Transverse colon (tissue), 4 donors: ENCODE data around the gene SPATA6L. TPM values are rescaled to one million over a fixed set of nuclear protein-coding genes. Genes with fewer than 3 reads are reported as not detected.

Experiments used
- DNase-seq: peaks from one replicate; pipeline ENCODE4 v3.0.0-alpha.2; 2019
- H3K27ac ChIP-seq, 4 donors: fragments of 200-600 bp; sonication (generic); 2 replicates each; pipeline ENCODE4 v1.5.1; 2016 to 2018; ENCODE audit warnings: inconsistent platforms in 4 of 4
- H3K27me3 ChIP-seq: fragments of 200-600 bp; sonication (generic); 2 replicates; pipeline ENCODE4 v1.5.1; 2017; ENCODE audit warnings: inconsistent platforms
- H3K36me3 ChIP-seq, 4 donors: fragments of 200-600 bp; sonication (generic); 2 replicates each; pipeline ENCODE4 v1.5.1; 2017 to 2019; ENCODE audit warnings: inconsistent platforms in 4 of 4
- H3K4me1 ChIP-seq, 4 donors: fragments of 200-600 bp; sonication (generic); 2 replicates each; pipeline ENCODE4 v1.5.1; 2017 to 2020; ENCODE audit warnings: inconsistent platforms in 4 of 4
- H3K4me3 ChIP-seq, 4 donors: fragments of 200-600 bp; sonication (generic); 1 replicate in 1 of 4; 2 replicates in 3 of 4; pipeline versions ENCODE4 v1.5.1 to v1.6.1; 2017 to 2019; ENCODE audit warnings: inconsistent platforms in 4 of 4
- H3K9me3 ChIP-seq, 2 donors: fragments of 200-600 bp; sonication (generic); 2 replicates each; pipeline ENCODE4 v1.5.1; 2017 to 2019; ENCODE audit warnings: inconsistent platforms in 2 of 2
- EP300 ChIP-seq: sonication (generic); formaldehyde crosslinking; IDR thresholded peaks from one replicate; pipeline ENCODE4 v1.6.1; 2017; ENCODE audit warnings: antibody characterized with exemption, low read depth
- POLR2A ChIP-seq: fragments of 450-650 bp; IDR thresholded peaks from one replicate; pipeline ENCODE4 v1.6.1; 2016; ENCODE audit warnings: antibody characterized with exemption, mild to moderate bottlenecking, moderate library complexity
- POLR2AphosphoS5 ChIP-seq, 3 donors: sonication (generic); formaldehyde crosslinking; IDR thresholded peaks; one replicate each; pipeline ENCODE4 v1.6.1; 2016; ENCODE audit warnings: antibody characterized with exemption in 3 of 3
- WGBS, 2 donors: methylation state at CpG; one replicate each; pipeline ENCODE4 v1.1.5; 2018; ENCODE audit warnings: low coverage in 1 of 2; 5-methylcytosine and 5-hydroxymethylcytosine counted together
- in situ Hi-C, 4 donors: fragments of 200-750 bp; cut with MboI; loops; one replicate each; pipeline versions ENCODE4 v1.15.0 to v1.15.1; 2017; ENCODE audit warnings: low sequenced_read_pairs in 3 of 4, low pct_ligation_motif_present in 1 of 4, low pct_unique_long_range_greater_than_20kb in 1 of 4
- intact Hi-C: fragments of 100-400 bp; cut with DNase I; formaldehyde crosslinking; loops from one replicate; pipeline ENCODE4 v1.15.1; 2023; ENCODE audit warnings: low total_unique reads
- total RNA-seq, 4 donors: library from RNA; depleted of rRNA; stranded (reverse); fragments of >200 nt; gene quantifications; one replicate each; pipeline ENCODE4 v1.1.0, GENCODE V29; 2016
- TF ChIP-seq, protein P1 (sequence below), 5 experiments: fragments of 200-600 bp in 3 of 5; fragments of 450-650 bp in 2 of 5; sonication (generic) in 3 of 5; IDR thresholded peaks; 1 replicate in 2 of 5; 2 replicates in 3 of 5; pipeline ENCODE4 v1.5.1; 2016 to 2017; ENCODE audit warnings: antibody characterized with exemption in 5 of 5, inconsistent platforms in 3 of 5, mild to moderate bottlenecking in 2 of 5, moderate library complexity in 1 of 5

The SPATA6L gene
- total RNA-seq, 4 donors from 2014 or later, result 1.9 to 13.2 (median 5.5) TPM; not detected in 1

DNA sequence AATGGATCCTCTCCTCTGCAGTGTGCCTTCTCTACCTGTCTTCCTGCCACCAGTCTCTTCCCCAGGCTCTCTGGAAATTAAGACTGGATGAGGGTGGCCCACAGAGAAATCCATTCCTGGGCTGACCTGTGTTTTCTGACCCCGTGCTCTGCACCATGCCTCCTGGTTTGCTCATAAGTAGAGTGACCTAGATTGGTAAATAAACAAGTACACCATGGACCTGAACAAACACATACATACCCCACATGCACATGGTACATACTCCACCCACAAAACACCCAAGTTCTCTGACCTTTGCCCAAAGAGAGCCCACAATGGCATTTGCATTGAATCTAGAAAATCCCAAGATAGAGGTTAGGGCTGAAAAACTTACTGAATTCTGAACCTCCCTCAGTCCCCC lies 81.6 kb downstream of the SPATA6L start:
- DNase-seq, result no peak
- intact Hi-C loops, result loop anchor here (10.0 kb wide), 1 partner anchor 1740 kb away; the partner anchor contains the start of gene PUM3
- WGBS, 2 donors, result 93% methylated on average over 1 of the region's 1 CpG; no CpG with 5 or more reads in 1 of the 2 donors
- TF ChIP-seq, protein P1, sequence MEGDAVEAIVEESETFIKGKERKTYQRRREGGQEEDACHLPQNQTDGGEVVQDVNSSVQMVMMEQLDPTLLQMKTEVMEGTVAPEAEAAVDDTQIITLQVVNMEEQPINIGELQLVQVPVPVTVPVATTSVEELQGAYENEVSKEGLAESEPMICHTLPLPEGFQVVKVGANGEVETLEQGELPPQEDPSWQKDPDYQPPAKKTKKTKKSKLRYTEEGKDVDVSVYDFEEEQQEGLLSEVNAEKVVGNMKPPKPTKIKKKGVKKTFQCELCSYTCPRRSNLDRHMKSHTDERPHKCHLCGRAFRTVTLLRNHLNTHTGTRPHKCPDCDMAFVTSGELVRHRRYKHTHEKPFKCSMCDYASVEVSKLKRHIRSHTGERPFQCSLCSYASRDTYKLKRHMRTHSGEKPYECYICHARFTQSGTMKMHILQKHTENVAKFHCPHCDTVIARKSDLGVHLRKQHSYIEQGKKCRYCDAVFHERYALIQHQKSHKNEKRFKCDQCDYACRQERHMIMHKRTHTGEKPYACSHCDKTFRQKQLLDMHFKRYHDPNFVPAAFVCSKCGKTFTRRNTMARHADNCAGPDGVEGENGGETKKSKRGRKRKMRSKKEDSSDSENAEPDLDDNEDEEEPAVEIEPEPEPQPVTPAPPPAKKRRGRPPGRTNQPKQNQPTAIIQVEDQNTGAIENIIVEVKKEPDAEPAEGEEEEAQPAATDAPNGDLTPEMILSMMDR (IDR thresholded peaks at IDR 0.05), result no peak
- no peak for TF ChIP-seq POLR2AphosphoS5 (IDR thresholded peaks at IDR 0.05)
- no peak for TF ChIP-seq POLR2A
- TF ChIP-seq EP300, result no peak
- Histone ChIP-seq H3K27me3 (no peaks in the 10 kb centered on the region), H3K4me3 (no peak overlapping the region), H3K4me1 (peaks cover 0 to 5% (median 0%) of the 10 kb centered on the region in 4 donors), H3K9me3 (no peaks in the 10 kb centered on the region), H3K27ac (no peak overlapping the region), H3K36me3 (no peaks in the 10 kb centered on the region)
- in situ Hi-C loops, result no loop called here

DNA sequence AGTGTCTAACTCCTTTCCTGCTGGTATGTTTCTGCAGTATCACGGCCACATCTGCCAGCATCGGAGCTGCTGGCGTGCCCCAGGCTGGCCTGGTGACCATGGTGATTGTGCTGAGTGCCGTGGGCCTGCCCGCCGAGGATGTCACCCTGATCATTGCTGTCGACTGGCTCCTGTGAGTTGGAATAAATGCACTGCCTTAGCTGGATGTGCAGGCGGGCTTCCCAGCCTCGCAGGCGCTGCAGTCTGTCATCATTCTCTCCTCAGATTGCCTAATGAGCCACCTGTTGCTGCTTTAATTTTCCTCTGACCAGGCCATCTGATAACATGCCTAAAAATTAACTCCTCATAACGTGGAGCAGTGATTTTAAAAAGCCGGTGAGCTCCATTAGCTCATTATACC lies 83.3 kb downstream of the SPATA6L start:
- Histone ChIP-seq H3K9me3 (no peaks in the 10 kb centered on the region), H3K4me1 (peaks cover 0 to 2% (median 0%) of the 10 kb centered on the region in 4 donors), H3K36me3 (no peaks in the 10 kb centered on the region), H3K27ac (no peak overlapping the region), H3K27me3 (no peaks in the 10 kb centered on the region), H3K4me3 (no peak overlapping the region)
- in situ Hi-C loops, result no loop called here
- TF ChIP-seq POLR2A (no peak), POLR2AphosphoS5 (IDR thresholded peaks at IDR 0.05) (no peak), EP300 (no peak)
- TF ChIP-seq, protein P1 (IDR thresholded peaks at IDR 0.05), result no peak
- DNase-seq, result no peak
- intact Hi-C loops, result loop anchor here (10.0 kb wide), 1 partner anchor 1738 kb away; the partner anchor contains the start of gene PUM3
- WGBS, 2 donors, result 92 to 100% methylated on average over 2 to 12 of the region's 12 CpGs

DNA sequence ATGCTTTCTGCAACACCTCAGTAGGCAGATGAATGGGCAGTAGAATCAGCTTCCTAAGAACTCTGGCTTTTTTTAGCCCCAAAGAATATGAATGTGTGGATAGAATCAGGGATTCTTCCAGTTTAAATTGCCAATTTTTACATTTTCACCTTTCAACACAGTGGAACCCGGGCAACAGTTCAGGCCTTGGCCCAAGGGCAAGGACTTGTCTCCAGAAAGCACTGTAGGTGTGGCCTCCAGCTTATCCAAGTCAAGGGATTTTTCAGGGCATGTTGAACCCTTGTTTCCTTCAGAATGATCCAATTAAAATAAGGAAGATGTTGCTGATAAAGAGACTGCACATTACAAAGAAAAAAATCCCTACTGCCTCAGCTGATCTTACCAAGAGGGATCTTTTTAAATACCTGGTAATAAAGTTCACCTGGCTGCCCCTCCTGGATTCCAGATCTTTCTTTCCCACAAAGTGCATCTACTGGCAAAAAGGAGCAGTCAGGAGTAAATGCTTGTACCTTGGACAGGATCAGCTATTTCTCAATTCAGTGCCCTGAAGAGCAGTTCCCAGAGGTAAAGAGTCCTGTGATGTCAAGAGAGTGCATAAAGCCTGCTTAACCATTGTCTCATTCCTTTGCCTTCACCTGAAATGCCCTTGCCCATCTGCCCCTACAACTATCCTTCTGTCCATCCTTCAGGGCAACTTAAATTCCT lies 84.3 kb downstream of the SPATA6L start:
- peaks cover 0 to 3% (median 0%) of the 10 kb centered on the region in 4 donors for H3K36me3 ChIP-seq
- no peak overlapping the region for H3K27ac ChIP-seq
- 86 to 100% methylated on average over 1 of the region's 1 CpG for WGBS, 2 donors
- H3K9me3 ChIP-seq, result no peaks in the 10 kb centered on the region
- intact Hi-C loops (loop anchor here (10.0 kb wide), 1 partner anchor 1737 kb away; the partner anchor contains the start of gene PUM3), in situ Hi-C loops (no loop called here)
- TF ChIP-seq, protein P1 (IDR thresholded peaks at IDR 0.05), result no peak
- TF ChIP-seq POLR2AphosphoS5 (IDR thresholded peaks at IDR 0.05) (no peak), POLR2A (no peak), EP300 (no peak)
- no peaks in the 10 kb centered on the region for H3K27me3 ChIP-seq
- no peak overlapping the region for H3K4me3 ChIP-seq
- no peak for DNase-seq
- peaks cover 0 to 2% (median 0%) of the 10 kb centered on the region in 4 donors for H3K4me1 ChIP-seq

DNA sequence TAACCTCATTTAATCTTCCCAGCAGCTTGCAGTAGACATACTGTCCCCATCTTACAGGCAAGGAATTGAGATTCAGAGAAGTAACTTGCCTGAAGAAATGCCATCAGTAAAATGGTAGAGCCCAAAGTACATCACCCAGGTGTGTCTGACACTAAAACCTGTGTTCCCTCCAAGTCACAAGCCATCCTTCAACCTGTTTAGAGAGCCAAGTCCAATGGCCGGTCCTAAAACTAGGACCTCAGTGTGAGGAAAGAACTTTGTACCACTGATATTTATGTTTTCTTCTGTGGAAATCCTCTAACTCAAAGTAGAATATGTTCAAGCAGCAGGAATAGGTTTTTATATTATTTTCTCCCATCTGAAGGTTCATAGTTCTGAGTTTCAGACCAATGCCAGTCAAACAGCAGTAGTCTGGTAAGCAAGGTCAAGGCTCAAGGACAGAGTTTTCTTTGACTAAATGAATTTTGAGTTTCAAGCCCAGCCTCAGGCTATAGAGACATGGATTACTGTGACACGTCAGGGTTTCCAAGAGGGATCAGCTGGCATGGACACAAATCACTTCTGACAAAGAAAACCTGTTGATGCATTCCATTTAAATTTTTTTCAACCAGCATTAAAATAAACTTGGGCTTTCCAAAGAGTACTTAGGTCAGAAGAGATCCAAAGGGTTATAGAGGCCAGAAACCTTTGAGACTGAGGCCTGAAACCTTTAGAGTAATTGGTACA lies 85.1 kb downstream of the SPATA6L start:
- DNase-seq, result no peak
- Histone ChIP-seq H3K27ac (no peak overlapping the region), H3K4me1 (peaks cover 0 to 2% (median 0%) of the 10 kb centered on the region in 4 donors), H3K27me3 (no peaks in the 10 kb centered on the region), H3K9me3 (no peaks in the 10 kb centered on the region), H3K4me3 (no peak overlapping the region), H3K36me3 (peaks cover 0 to 6% (median 0%) of the 10 kb centered on the region in 4 donors)
- intact Hi-C loops, result loop anchor here (10.0 kb wide), 1 partner anchor 1736 kb away; the partner anchor contains the start of gene PUM3
- no peak for TF ChIP-seq POLR2A
- in situ Hi-C loops, result no loop called here
- 88 to 95% methylated on average over 2 of the region's 2 CpGs for WGBS, 2 donors
